ENCODE measurements around the gene ITIH4.

Gene ITIH4

GRCh38 chr3:52847726-52848125 lies 17.3 kb upstream of the ITIH4 start:
- DNase-seq, result no peak

GRCh38 chr3:52847241-52847640 lies 16.8 kb upstream of the ITIH4 start:
- no peak for DNase-seq

- no peak for DNase-seq
Observed at GRCh38 chr3:52846432-52846965, 16.0 kb upstream of the ITIH4 start.

- DNase-seq, result no peak
Observed at GRCh38 chr3:52845691-52846431, 15.4 kb upstream of the ITIH4 start.

- no peak for DNase-seq
Observed at GRCh38 chr3:52845157-52845556, 14.7 kb upstream of the ITIH4 start.

GRCh38 chr3:52844290-52844975 lies 14.0 kb upstream of the ITIH4 start:
- no peak for DNase-seq

- DNase-seq, result no peak
Observed at GRCh38 chr3:52843881-52844280, 13.4 kb upstream of the ITIH4 start.

- no peak for DNase-seq
Observed at GRCh38 chr3:52843108-52843865, 12.8 kb upstream of the ITIH4 start.

GRCh38 chr3:52842424-52842823 lies 12.0 kb upstream of the ITIH4 start:
- DNase-seq, result no peak

- DNase-seq, result no peak
Observed at GRCh38 chr3:52841981-52842340, 11.5 kb upstream of the ITIH4 start.

- DNase-seq, result no peak
Observed at GRCh38 chr3:52841211-52841980, 10.9 kb upstream of the ITIH4 start.

GRCh38 chr3:52839892-52840545 lies 9.5 kb upstream of the ITIH4 start:
- no peak for DNase-seq

GRCh38 chr3:52839268-52839575 lies 8.8 kb upstream of the ITIH4 start:
- no peak for DNase-seq

- no peak for DNase-seq
Observed at GRCh38 chr3:52838561-52839267, 8.2 kb upstream of the ITIH4 start.

GRCh38 chr3:52836986-52837385 lies 6.5 kb upstream of the ITIH4 start:
- DNase-seq, result no peak

- DNase-seq, result no peak
Observed at GRCh38 chr3:52836471-52836845, 6.0 kb upstream of the ITIH4 start.

GRCh38 chr3:52835766-52836470 lies 5.4 kb upstream of the ITIH4 start:
- DNase-seq, result no peak

GRCh38 chr3:52834871-52835501 lies 4.5 kb upstream of the ITIH4 start, which contains the start of gene MUSTN1:
TSS of gene MUSTN1 (minus strand) at chr3:52835019. CDS start at chr3:52834948, 71 bp downstream.
- no peak for DNase-seq

- no peak for DNase-seq
Observed at GRCh38 chr3:52833202-52833601, 2.7 kb upstream of the ITIH4 start.

- DNase-seq, result no peak
Observed at GRCh38 chr3:52831500-52832301, 1.2 kb upstream of the ITIH4 start.
